A673 (cell line): ENCODE results near the gene GRIPAP1.

ENCODE experiments used
- CTCF ChIP-seq: fragments of 300-800, 200-600 bp; sonication (generic); conservative IDR thresholded peaks from 2 replicates; pipeline ENCODE4 v1.5.1; 2017; ENCODE audit warnings: low read depth, mild to moderate bottlenecking, antibody characterized with exemption, low read length, moderate library complexity, mixed read lengths
- EZH2 ChIP-seq: fragments of 200-600 bp; sonication (generic); IDR thresholded peaks from 2 replicates; pipeline ENCODE4 v1.6.1; 2017; ENCODE audit warnings: borderline replicate concordance, low read depth, mild to moderate bottlenecking, mixed read lengths, antibody characterized with exemption, low read length; ENCODE audit not compliant: poor library complexity, severe bottlenecking

- no peak for TF ChIP-seq CTCF
- TF ChIP-seq EZH2 = no peak
These were observed 19.0 kb downstream of the GRIPAP1 start for GRCh38 chrX:48983081-48983480.
